Measurements from ENCODE around the gene GFY.

- no peak for TF ChIP-seq CTCF (IDR thresholded peaks at IDR 0.05)
- TF ChIP-seq EP300 (IDR thresholded peaks at IDR 0.05; ENCODE audit: low read depth): no peak
Observed at GRCh38 chr19:49474542-49474924, 49.3 kb downstream of the GFY start.
